GM10266 (cell line): ENCODE results near the gene HSPA14.

Source experiments
- DNase-seq: peaks from one replicate; pipeline ENCODE4 v3.0.0; 2012; ENCODE audit errors: extremely low spot score
- TF ChIP-seq, protein P1 (sequence below): IDR thresholded peaks from 2 replicates; pipeline ENCODE4 v1.5.1; 2012; ENCODE audit warnings: mild to moderate bottlenecking, low read depth; ENCODE audit not compliant: control insufficient read depth, insufficient read depth; ENCODE audit errors: missing control alignments

Gene HSPA14

DNA sequence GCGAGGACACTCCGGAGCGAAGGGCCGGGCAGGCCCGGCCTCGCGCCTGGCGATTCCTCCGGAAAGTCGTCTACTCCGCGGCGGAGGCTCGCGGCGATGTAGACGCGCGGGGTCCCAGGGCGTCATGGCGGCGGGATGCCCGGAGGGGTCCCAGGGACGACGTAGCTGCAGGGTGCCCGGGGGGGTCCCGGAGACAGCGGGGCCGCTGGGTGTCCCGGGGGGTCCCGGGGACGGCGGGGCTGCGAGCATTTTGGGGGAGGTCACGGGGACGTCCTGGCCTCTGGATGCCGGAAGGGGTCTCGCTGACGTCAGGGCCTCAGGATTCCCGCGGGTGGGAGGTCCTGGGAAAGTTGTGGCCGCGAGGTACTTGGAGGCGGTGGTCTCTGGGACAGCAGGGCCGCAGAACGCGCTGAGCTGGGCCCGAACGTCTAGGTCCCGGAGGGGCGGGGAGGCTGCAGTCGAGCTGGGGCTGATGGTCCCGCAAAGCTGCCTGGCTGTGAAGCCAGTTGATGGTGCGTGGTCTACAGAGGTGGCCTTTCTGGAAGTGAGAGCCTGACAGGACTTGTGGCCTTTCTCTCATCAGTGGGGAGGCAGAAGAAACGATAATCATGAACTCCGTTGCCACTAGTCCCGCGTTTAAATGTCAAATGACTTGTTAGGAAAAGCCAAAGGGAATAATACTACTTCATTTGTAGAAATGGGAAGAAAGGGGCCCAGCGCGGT, 637 bp downstream of the HSPA14 start:
- peak; percentile 42 for DNase-seq
- TF ChIP-seq, protein P1, sequence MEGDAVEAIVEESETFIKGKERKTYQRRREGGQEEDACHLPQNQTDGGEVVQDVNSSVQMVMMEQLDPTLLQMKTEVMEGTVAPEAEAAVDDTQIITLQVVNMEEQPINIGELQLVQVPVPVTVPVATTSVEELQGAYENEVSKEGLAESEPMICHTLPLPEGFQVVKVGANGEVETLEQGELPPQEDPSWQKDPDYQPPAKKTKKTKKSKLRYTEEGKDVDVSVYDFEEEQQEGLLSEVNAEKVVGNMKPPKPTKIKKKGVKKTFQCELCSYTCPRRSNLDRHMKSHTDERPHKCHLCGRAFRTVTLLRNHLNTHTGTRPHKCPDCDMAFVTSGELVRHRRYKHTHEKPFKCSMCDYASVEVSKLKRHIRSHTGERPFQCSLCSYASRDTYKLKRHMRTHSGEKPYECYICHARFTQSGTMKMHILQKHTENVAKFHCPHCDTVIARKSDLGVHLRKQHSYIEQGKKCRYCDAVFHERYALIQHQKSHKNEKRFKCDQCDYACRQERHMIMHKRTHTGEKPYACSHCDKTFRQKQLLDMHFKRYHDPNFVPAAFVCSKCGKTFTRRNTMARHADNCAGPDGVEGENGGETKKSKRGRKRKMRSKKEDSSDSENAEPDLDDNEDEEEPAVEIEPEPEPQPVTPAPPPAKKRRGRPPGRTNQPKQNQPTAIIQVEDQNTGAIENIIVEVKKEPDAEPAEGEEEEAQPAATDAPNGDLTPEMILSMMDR: no peak

DNA sequence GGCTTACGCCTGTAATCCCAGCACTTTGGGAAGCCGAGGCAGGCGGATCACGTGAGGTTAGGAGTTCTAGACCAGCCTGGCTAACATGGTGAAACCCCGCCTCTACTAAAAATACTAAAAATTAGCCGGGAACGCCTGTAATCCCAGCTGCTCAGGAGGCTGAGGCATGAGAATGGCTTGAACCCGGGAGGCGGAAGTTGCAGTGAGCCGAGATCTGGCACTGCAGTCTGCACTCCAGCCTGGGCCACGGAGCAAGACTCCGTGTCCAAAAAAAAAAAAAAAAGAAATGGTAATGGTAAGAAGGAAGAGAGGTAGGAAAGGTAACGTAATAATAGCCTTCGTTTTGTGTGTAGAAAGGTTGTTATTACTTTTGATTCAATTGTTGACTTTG, 1.2 kb downstream of the HSPA14 start:
- TF ChIP-seq, protein P1: no peak
- no peak for DNase-seq

- TF ChIP-seq, protein P1: no peak
- no peak for DNase-seq
These were observed 2.1 kb downstream of the HSPA14 start for GRCh38 chr10:14840178-14840577.

- no peak for DNase-seq
- TF ChIP-seq, protein P1: no peak
These were observed 5.4 kb downstream of the HSPA14 start for GRCh38 chr10:14843327-14843988.

- TF ChIP-seq, protein P1: no peak
- DNase-seq: no peak
These were observed 6.8 kb downstream of the HSPA14 start for GRCh38 chr10:14844948-14845347.

DNA sequence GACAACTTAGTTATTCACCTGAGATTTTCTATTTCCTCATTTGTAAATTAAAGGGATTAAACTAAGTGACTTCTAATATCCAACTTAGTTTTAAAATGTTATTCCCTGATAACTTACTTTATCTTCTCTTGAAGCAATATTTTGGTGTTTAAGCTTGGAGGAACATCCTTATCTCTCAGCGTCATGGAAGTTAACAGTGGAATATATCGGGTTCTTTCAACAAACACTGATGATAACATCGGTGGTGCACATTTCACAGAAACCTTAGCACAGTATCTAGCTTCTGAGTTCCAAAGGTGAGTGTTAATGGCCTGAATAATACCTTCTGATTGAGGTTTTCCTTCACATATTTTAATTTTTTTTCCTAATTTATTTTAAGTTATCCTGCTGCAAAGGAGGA, 14.1 kb downstream of the HSPA14 start:
- no peak for DNase-seq
- TF ChIP-seq, protein P1: no peak

- TF ChIP-seq, protein P1: no peak
- DNase-seq: no peak
These were observed 17.3 kb downstream of the HSPA14 start for GRCh38 chr10:14855453-14855852.
